Measurements from ENCODE around the gene CD79A.

Gene CD79A

GRCh38 chr19:41886761-41887710 lies 10.0 kb downstream of the CD79A start:
- DNase-seq, result peak; percentile 73

- DNase-seq, result peak; percentile 82
Observed at GRCh38 chr19:41887711-41888382, 10.8 kb downstream of the CD79A start.

GRCh38 chr19:41888926-41889325 lies 11.8 kb downstream of the CD79A start:
- no peak for DNase-seq

GRCh38 chr19:41889896-41890295 lies 12.8 kb downstream of the CD79A start:
- no peak for DNase-seq

- DNase-seq, result no peak
Observed at GRCh38 chr19:41890936-41891335, 13.9 kb downstream of the CD79A start.

GRCh38 chr19:41892173-41892902 lies 15.3 kb downstream of the CD79A start:
- no peak for DNase-seq

- no peak for DNase-seq
Observed at GRCh38 chr19:41893899-41894298, 16.8 kb downstream of the CD79A start.

GRCh38 chr19:41894350-41894749 lies 17.3 kb downstream of the CD79A start:
- DNase-seq, result no peak

- DNase-seq, result no peak
Observed at GRCh38 chr19:41895745-41896580, 18.9 kb downstream of the CD79A start.

- DNase-seq, result no peak
Observed at GRCh38 chr19:41896581-41896942, 19.5 kb downstream of the CD79A start.

- DNase-seq, result no peak
Observed at GRCh38 chr19:41897181-41897580, 20.1 kb downstream of the CD79A start.

- no peak for DNase-seq
Observed at GRCh38 chr19:41897820-41898219, 20.7 kb downstream of the CD79A start.

- DNase-seq, result no peak
Observed at GRCh38 chr19:41898235-41898634, 21.2 kb downstream of the CD79A start.

- no peak for DNase-seq
Observed at GRCh38 chr19:41901707-41902360, 24.8 kb downstream of the CD79A start.

GRCh38 chr19:41902594-41902993 lies 25.5 kb downstream of the CD79A start:
- no peak for DNase-seq

GRCh38 chr19:41903193-41903953 lies 26.3 kb downstream of the CD79A start:
- no peak for DNase-seq

GRCh38 chr19:41904118-41904870 lies 27.2 kb downstream of the CD79A start:
- DNase-seq, result no peak

GRCh38 chr19:41905273-41906002 lies 28.4 kb downstream of the CD79A start:
- no peak for DNase-seq

GRCh38 chr19:41906271-41906670 lies 29.2 kb downstream of the CD79A start:
- no peak for DNase-seq

All from activated CD4-positive, alpha-beta T cell treated with anti-CD3 and anti-CD28 coated beads, Interleukin-2, amount 50 U/mL, for 16 hours (primary cell).